Osteoblast (primary cell): ENCODE data around the gene WDR46. TPM values are rescaled to one million over a fixed set of nuclear protein-coding genes. Genes with fewer than 3 reads are reported as not detected.

Experiments used
- DNase-seq: peaks from one replicate; pipeline ENCODE4 v3.0.0; 2011; ENCODE audit warnings: low spot score, mixed read lengths; ENCODE audit not compliant: insufficient read length; ENCODE audit errors: missing footprints
- H2AFZ ChIP-seq: 2 replicates; pipeline ENCODE4 v1.6.0; 2011; ENCODE audit warnings: mild to moderate bottlenecking, low read length
- H3K27ac ChIP-seq: 2 replicates; pipeline ENCODE4 v1.5.1; 2011; ENCODE audit warnings: mild to moderate bottlenecking, low read depth, low read length, moderate library complexity
- H3K27me3 ChIP-seq: 2 replicates; pipeline ENCODE4 v1.6.0; 2012; ENCODE audit warnings: mild to moderate bottlenecking, control low read depth, inconsistent platforms, low read length, moderate library complexity; ENCODE audit not compliant: insufficient read depth
- H3K36me3 ChIP-seq: 2 replicates; pipeline ENCODE4 v1.5.1; 2011; ENCODE audit warnings: mild to moderate bottlenecking, low read length, control low read depth, moderate library complexity; ENCODE audit not compliant: insufficient read depth
- H3K4me1 ChIP-seq: 2 replicates; pipeline ENCODE4 v1.5.1; 2011; ENCODE audit warnings: mild to moderate bottlenecking, low read length, control low read depth, moderate library complexity; ENCODE audit not compliant: insufficient read depth
- H3K4me2 ChIP-seq: 2 replicates; pipeline ENCODE4 v1.6.0; 2011; ENCODE audit warnings: mild to moderate bottlenecking, low read length; ENCODE audit not compliant: insufficient read depth
- H3K4me3 ChIP-seq: fragments of 200-600 bp; sonication (generic); 3 replicates; pipeline ENCODE4 v1.5.1; 2012; ENCODE audit warnings: mild to moderate bottlenecking, low read length, inconsistent platforms; ENCODE audit not compliant: insufficient read depth
- H3K79me2 ChIP-seq: 2 replicates; pipeline ENCODE4 v1.6.0; 2012; ENCODE audit warnings: mild to moderate bottlenecking, low read length, control low read depth, inconsistent platforms; ENCODE audit not compliant: insufficient read depth
- H3K9me3 ChIP-seq: 2 replicates; pipeline ENCODE4 v1.5.1; 2011; ENCODE audit warnings: low read depth, low read length, control low read depth
- H4K20me1 ChIP-seq: 2 replicates; pipeline ENCODE4 v1.6.0; 2012; ENCODE audit warnings: mild to moderate bottlenecking, low read length, control low read depth; ENCODE audit not compliant: insufficient read depth
- total RNA-seq: library from RNA; depleted of rRNA; stranded (reverse); fragments of >200 nt; gene quantifications from 2 replicates; pipeline ENCODE4 v1.2.3, GENCODE V29; 2012
- TF ChIP-seq, protein P1 (sequence below): IDR thresholded peaks from 2 replicates; pipeline ENCODE4 v1.5.1; 2011; ENCODE audit warnings: mild to moderate bottlenecking, low read depth, low read length, moderate library complexity; ENCODE audit errors: extremely low read depth

The WDR46 gene
- total RNA-seq, 1 donor, result 86.9 TPM

DNA sequence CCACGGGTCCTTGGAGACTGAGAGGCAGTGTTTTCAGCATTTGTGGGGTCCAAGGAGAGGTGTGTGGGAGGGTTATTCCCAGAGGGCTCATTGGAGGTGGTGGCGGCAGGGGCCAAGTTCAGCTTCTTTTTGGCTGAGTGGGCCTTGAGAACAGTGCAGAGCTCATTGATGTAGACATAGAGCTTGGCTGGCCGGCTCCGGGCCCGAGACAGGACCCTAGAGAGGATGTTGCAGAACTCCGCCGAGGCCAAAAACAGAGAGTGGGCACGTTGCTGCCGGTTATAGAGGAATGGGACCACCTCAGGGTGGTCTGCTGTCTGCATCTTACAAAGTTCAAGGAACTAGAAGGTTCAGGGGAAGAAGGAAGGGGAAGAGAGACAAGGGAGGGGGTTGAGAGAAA is 32.2 kb upstream of the WDR46 start:
- H3K4me2 ChIP-seq, result peak overlapping the region; percentile 98
- no peaks in the 10 kb centered on the region for H3K9me3 ChIP-seq
- H3K79me2 ChIP-seq, result peaks cover 41% of the 10 kb centered on the region
- H3K36me3 ChIP-seq, result peaks cover 19% of the 10 kb centered on the region
- peaks cover 17% of the 10 kb centered on the region for H4K20me1 ChIP-seq
- no peak overlapping the region for H2AFZ ChIP-seq
- H3K27ac ChIP-seq, result peak overlapping the region; percentile 98
- H3K4me1 ChIP-seq, result peaks cover 55% of the 10 kb centered on the region
- TF ChIP-seq, protein P1, sequence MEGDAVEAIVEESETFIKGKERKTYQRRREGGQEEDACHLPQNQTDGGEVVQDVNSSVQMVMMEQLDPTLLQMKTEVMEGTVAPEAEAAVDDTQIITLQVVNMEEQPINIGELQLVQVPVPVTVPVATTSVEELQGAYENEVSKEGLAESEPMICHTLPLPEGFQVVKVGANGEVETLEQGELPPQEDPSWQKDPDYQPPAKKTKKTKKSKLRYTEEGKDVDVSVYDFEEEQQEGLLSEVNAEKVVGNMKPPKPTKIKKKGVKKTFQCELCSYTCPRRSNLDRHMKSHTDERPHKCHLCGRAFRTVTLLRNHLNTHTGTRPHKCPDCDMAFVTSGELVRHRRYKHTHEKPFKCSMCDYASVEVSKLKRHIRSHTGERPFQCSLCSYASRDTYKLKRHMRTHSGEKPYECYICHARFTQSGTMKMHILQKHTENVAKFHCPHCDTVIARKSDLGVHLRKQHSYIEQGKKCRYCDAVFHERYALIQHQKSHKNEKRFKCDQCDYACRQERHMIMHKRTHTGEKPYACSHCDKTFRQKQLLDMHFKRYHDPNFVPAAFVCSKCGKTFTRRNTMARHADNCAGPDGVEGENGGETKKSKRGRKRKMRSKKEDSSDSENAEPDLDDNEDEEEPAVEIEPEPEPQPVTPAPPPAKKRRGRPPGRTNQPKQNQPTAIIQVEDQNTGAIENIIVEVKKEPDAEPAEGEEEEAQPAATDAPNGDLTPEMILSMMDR, result no peak
- DNase-seq, result no peak
- peak overlapping the region; percentile 89 for H3K4me3 ChIP-seq
- H3K27me3 ChIP-seq, result no peaks in the 10 kb centered on the region

DNA sequence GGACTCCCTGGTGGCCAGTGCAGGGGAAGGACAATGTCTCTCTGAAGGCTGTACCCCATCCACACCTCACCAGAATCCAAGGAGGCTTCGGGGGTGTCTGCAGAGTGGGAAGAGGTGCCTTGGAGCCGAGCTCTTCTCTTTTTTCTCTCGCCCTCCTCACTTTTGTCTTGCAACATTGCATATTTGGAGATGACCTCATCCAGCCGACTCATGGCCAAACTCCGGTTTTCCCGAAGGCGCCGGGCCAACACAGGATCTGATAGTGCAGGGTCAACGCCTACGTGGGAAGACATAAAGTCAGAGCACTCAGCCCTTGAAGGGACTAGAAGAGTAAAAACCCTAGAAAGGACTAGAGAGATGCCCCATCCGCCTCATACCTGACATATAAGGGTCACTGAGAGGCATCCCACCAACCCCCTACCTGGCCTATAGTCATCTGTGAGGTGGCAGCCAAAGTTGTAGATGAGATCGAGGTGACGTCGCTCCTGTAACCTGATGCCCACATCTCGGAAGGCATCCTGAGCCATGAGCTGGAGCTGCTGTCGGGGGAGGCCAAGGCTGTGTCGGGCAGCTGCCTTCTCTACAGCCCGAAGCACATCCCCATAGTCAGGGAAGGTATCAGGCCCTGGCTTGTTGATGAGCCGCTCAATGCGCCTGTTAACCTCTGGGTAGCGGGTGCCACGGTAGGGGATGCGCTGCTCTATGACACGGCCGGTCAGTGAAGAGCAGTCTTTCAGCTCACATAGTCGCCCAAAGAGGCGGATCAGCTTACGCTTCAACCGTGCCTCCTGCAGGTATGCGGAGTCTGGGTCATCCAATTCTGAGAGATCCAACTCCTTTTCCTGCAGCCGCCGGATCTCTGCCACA is 31.5 kb upstream of the WDR46 start:
- H3K79me2 ChIP-seq, result peaks cover 41% of the 10 kb centered on the region
- peak overlapping the region; percentile 98 for H3K4me2 ChIP-seq
- no peaks in the 10 kb centered on the region for H3K9me3 ChIP-seq
- peak overlapping the region; percentile 98 for H3K27ac ChIP-seq
- H3K27me3 ChIP-seq, result no peaks in the 10 kb centered on the region
- H3K4me3 ChIP-seq, result peak overlapping the region; percentile 89
- H3K4me1 ChIP-seq, result peaks cover 55% of the 10 kb centered on the region
- peaks cover 19% of the 10 kb centered on the region for H3K36me3 ChIP-seq
- TF ChIP-seq, protein P1, result no peak
- H2AFZ ChIP-seq, result peak overlapping the region; percentile 73
- peak; percentile 92 for DNase-seq
- H4K20me1 ChIP-seq, result peaks cover 18% of the 10 kb centered on the region

DNA sequence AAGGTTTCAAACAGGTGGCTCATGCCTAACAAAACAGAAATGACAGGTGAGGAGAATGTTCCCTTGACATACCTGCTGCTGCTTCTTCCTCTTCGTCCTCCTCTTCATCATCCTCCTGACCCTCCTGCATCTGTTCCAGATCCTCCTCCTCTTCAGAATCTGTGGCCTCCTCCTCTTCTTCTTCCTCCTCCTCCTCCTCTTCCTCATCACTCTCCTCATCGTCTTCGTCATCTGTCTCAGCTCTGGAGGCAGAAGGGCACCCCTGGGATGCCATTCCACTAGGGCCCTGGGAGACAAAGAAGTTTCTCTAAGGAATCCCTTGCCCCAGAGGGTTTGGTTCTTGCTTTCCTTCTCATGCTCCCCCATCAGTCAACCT is 30.9 kb upstream of the WDR46 start:
- H3K4me2 ChIP-seq, result peak overlapping the region; percentile 98
- H3K27me3 ChIP-seq, result no peaks in the 10 kb centered on the region
- TF ChIP-seq, protein P1, result no peak
- peaks cover 41% of the 10 kb centered on the region for H3K79me2 ChIP-seq
- H2AFZ ChIP-seq, result peak overlapping the region; percentile 73
- DNase-seq, result no peak
- H3K27ac ChIP-seq, result peak overlapping the region; percentile 98
- H3K9me3 ChIP-seq, result no peaks in the 10 kb centered on the region
- H4K20me1 ChIP-seq, result peaks cover 18% of the 10 kb centered on the region
- peaks cover 19% of the 10 kb centered on the region for H3K36me3 ChIP-seq
- H3K4me1 ChIP-seq, result peaks cover 57% of the 10 kb centered on the region
- H3K4me3 ChIP-seq, result peak overlapping the region; percentile 89

DNA sequence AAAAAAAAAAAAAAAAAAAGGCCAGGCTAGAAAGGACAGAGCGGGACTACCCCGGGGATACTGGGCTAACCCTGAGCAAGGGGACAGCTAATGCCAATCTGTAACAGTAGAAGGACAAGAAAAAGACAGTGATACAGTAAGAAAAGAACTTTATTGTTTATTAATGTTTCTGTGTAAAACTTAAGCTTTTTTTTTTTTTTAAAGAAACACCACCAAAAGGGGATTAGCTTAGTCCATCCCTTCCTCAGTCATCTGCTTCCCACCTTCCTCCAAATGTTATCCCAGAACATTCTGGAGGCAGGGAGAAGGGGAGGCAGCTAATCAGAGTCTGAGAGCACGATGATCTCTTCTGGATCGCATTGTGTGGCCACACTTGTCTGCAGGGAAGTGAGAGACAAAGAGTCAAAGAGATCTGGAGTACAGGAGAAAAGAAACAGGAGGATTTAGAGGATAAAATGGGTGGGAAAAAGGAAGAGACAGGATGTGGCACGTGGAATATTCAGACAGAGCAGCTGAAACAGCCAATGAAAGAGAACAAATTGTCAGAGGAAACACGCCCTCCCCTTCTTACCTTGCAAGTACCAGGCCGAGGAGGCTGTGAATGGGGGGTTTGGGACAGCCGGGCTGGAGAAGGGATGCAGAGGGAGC is 29.5 kb upstream of the WDR46 start:
- H3K4me2 ChIP-seq, result peak overlapping the region; percentile 98
- peaks cover 19% of the 10 kb centered on the region for H3K36me3 ChIP-seq
- DNase-seq, result no peak
- TF ChIP-seq, protein P1, result no peak
- no peaks in the 10 kb centered on the region for H3K9me3 ChIP-seq
- H4K20me1 ChIP-seq, result peaks cover 18% of the 10 kb centered on the region
- H3K4me1 ChIP-seq, result peaks cover 58% of the 10 kb centered on the region
- H3K4me3 ChIP-seq, result peak overlapping the region; percentile 70
- no peak overlapping the region for H2AFZ ChIP-seq
- H3K27me3 ChIP-seq, result no peaks in the 10 kb centered on the region
- H3K27ac ChIP-seq, result peak overlapping the region; percentile 98
- H3K79me2 ChIP-seq, result peaks cover 50% of the 10 kb centered on the region
